Glutamatergic neuron (in vitro differentiated cells): ENCODE data around the gene SLC6A6. TPM values are rescaled to one million over a fixed set of nuclear protein-coding genes. Genes with fewer than 3 reads are reported as not detected.

ENCODE experiments used
- DNase-seq: peaks from one replicate; pipeline ENCODE4 v3.0.0; 2022
- H3K27ac Mint-ChIP-seq: one replicate; pipeline ENCODE4 v1.8.0; 2020; ENCODE audit warnings: mild to moderate bottlenecking, mixed read lengths, inconsistent platforms; ENCODE audit not compliant: unreplicated experiment
- H3K27me3 Mint-ChIP-seq: one replicate; pipeline ENCODE4 v1.8.0; 2020; ENCODE audit warnings: mild to moderate bottlenecking, moderate library complexity, mixed read lengths, inconsistent platforms; ENCODE audit not compliant: unreplicated experiment
- H3K36me3 Mint-ChIP-seq: one replicate; pipeline ENCODE4 v1.8.0; 2020; ENCODE audit warnings: mild to moderate bottlenecking, mixed read lengths, inconsistent platforms; ENCODE audit not compliant: unreplicated experiment
- H3K4me1 Mint-ChIP-seq: one replicate; pipeline ENCODE4 v1.8.0; 2020; ENCODE audit warnings: mild to moderate bottlenecking, low read depth, mixed read lengths, inconsistent platforms; ENCODE audit not compliant: unreplicated experiment
- H3K4me3 Mint-ChIP-seq: one replicate; pipeline ENCODE4 v1.8.0; 2020; ENCODE audit warnings: mild to moderate bottlenecking, mixed read lengths, inconsistent platforms; ENCODE audit not compliant: unreplicated experiment
- H3K9me3 Mint-ChIP-seq: one replicate; pipeline ENCODE4 v1.8.0; 2020; ENCODE audit warnings: mild to moderate bottlenecking, moderate library complexity, mixed read lengths, inconsistent platforms; ENCODE audit not compliant: unreplicated experiment
- CTCF ChIP-seq: fragments of 200-600 bp; sonication (generic); IDR thresholded peaks from one replicate; pipeline ENCODE4 v1.5.0; 2021; ENCODE audit not compliant: partially characterized antibody, unreplicated experiment
- total RNA-seq: library from RNA; stranded (reverse); fragmentation: NEBNext Ultra II Directional; extraction: Animal tissue kit (Norgen Biotek cat#: 25700); gene quantifications from one replicate; pipeline ENCODE4 v1.2.1, GENCODE V29; 2021; ENCODE audit not compliant: unreplicated experiment

Gene SLC6A6
- total RNA-seq, 1 donor from 2014 or later: 21.9 TPM

DNA sequence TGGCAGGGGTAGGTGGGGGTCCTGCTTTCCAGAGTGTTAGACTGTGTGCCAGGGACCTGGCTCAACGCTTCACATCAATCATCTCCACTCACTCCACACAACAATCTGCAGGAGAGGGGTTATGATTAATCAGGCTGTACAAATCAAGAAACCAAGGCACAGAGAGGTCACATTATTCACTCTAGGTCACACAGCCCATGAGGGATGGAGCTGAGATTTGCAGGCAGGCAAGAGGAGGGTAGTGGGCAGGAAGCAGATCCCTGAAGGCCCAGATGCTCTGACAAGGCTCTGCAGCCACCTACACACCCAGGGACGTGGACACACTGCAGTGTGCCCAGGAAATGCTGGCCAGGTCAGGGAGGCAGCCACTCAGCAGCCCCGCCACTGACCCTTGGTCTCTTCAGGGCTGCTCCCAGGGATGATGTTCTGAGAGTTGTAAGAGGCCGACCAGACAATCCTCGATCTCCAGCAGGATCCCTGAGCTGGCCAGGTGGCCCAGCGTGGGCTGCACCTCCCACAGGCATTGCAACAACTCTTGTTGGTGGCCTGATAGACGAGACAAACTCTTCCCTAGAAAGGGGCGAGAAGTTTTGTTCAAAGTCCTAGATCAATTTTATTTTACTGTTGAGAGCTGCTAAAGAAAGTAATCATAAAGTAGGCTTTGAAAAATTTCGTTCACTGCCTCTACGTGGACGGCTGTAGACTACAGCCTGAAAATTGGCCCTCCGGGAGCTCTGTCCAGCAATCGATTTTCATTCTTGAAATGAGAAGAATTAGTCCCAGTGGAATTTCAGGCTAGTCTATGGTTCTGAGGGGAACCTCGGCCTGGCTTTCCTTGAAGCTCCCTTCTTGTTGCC is 4.2 kb upstream of the SLC6A6 start:
- no peaks in the 10 kb centered on the region for H3K36me3 Mint-ChIP-seq
- peaks cover 16% of the 10 kb centered on the region for H3K27me3 Mint-ChIP-seq
- TF ChIP-seq CTCF: no peak
- no peak overlapping the region for H3K4me3 Mint-ChIP-seq
- no peak overlapping the region for H3K27ac Mint-ChIP-seq
- no peak for DNase-seq
- H3K9me3 Mint-ChIP-seq: peaks cover 11% of the 10 kb centered on the region
- peaks cover 22% of the 10 kb centered on the region for H3K4me1 Mint-ChIP-seq

DNA sequence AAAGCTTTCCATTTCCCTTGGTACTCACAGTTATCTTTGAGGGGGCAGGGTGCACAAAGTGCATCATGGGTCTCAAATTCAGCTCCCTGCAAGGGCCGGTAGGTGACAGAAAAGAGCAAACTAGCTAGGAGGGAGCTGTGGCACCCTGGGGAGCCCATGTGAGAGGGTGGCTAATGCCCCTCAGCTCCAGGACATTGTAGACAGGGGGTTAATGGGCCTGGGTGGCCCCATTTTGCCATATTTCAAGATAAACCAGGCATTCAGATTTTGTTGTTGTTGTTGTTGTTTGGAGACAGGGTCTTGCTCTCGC is 3.7 kb upstream of the SLC6A6 start:
- Mint-ChIP-seq H3K27me3 (peaks cover 19% of the 10 kb centered on the region), H3K4me1 (peaks cover 18% of the 10 kb centered on the region), H3K4me3 (no peak overlapping the region), H3K36me3 (no peaks in the 10 kb centered on the region), H3K27ac (no peak overlapping the region), H3K9me3 (peaks cover 11% of the 10 kb centered on the region)
- no peak for DNase-seq
- no peak for TF ChIP-seq CTCF

DNA sequence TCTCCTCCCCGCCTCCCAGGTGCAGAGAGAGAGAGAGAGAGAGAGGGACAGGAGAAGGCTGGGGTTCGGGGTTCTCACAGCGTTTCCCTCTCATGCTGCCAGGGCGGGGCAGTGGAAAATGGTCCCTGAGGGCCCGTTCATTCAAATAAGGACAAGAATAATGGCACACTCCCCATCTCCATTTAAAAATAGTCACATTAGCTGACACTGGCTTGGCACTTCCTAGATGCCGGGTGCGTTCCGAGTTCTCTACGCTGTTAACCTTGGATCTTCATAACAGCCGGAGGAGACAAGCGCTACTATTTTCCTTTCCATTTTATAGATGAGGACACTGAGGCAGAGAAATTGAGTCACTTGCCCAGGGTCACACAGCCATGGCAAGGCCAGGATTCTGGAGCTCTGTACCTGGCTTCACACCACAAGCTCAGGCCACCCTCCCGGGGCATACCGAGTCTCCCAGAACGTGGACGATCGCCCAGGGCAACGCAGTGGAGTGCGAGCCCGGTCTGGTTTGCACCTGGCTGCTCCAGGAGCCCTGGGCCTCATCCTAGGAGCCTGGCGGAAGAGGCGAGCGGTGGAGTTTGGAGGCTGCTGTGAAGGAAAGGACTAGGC is 608 bp upstream of the SLC6A6 start:
- Mint-ChIP-seq H3K4me1 (peaks cover 15% of the 10 kb centered on the region), H3K9me3 (peaks cover 12% of the 10 kb centered on the region), H3K36me3 (no peaks in the 10 kb centered on the region), H3K27ac (peak overlapping the region; percentile 69), H3K4me3 (peak overlapping the region; percentile 81), H3K27me3 (peaks cover 24% of the 10 kb centered on the region)
- TF ChIP-seq CTCF: no peak
- no peak for DNase-seq

DNA sequence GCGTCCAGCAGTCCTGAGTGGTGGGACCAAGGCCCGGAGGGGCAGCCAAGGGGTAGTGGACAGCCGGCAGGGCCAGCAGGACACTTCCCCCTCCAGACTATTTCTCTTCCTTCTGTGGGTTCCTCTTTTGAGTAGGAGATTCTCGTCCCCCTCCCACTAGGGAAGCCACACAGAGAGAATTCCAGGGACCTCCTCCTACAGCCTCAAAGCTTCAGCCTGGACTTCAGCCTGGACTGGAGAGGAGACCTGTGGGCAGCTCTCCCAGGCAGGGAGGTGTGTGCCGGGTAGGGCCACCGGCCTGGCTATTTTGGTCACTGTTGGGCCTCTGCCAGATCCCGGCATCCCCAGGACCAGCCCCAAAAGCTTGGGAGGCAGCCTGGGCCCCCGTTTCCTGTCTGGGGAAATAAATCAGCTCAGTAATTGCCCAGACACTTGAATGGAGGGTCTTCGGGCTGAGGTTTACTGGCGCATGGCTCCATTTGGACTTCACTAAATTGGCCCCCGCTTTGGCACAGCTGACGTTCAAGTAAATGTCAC is 1.3 kb downstream of the SLC6A6 start:
- DNase-seq: no peak
- no peak for TF ChIP-seq CTCF
- Mint-ChIP-seq H3K27ac (peak overlapping the region; percentile 97), H3K27me3 (peaks cover 21% of the 10 kb centered on the region), H3K9me3 (peaks cover 12% of the 10 kb centered on the region), H3K4me1 (peaks cover 11% of the 10 kb centered on the region), H3K4me3 (peak overlapping the region; percentile 100), H3K36me3 (no peaks in the 10 kb centered on the region)

DNA sequence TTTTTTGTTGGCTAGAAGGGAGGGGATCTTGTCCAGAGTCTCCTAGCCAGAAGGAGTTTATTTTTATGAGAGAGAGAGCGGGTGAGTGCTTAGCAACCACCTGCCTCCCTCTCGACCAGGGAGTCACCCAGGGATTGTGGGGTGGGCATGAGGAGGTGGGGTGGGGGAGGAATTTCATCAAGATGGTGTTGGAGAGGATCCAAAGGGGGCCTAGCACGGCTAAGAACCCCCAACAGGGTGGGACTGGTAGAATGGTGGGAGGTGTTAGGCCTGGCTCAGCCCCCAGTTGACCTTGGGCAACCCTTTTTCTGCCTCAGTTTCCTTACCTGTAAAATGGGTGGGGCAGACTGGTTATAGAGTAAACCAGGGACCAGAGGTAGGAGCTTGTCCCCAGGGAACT is 1.8 kb downstream of the SLC6A6 start:
- peak; percentile 3 for DNase-seq
- H3K9me3 Mint-ChIP-seq: peaks cover 12% of the 10 kb centered on the region
- TF ChIP-seq CTCF: no peak
- H3K27ac Mint-ChIP-seq: no peak overlapping the region
- peaks cover 10% of the 10 kb centered on the region for H3K4me1 Mint-ChIP-seq
- peaks cover 21% of the 10 kb centered on the region for H3K27me3 Mint-ChIP-seq
- H3K36me3 Mint-ChIP-seq: no peaks in the 10 kb centered on the region
- H3K4me3 Mint-ChIP-seq: peak overlapping the region; percentile 100
